ENCODE measurements around the gene CAMTA1.
A peak's percentile ranks its signal among the peaks of the same experiment; 100 is the strongest.
"Not testable (repeated sequence)": the region's sequence is repeated elsewhere in the genome, so short reads cannot be mapped to it uniquely, and the experiment has no call there.

The CAMTA1 gene

DNA sequence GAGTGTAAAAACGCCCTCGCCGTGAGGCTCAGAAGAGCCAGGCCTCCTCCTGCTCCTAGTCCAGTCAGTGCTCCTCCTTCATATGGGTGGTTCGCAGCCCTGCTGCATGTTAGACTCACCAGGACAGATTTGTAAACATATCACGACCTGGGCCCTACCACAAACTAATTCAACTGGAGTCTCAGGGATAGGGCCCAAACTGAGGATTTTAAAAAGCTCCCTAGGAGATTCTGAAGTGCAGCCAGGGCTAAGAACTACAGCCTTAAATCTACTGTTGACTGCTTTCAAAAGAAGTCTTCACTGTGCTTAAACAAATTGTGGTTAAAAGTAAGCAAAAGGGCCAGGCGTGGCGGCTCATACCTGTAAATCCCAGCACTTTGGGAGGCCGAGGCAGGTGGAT is 57.0 kb downstream of the CAMTA1 start:
- Histone ChIP-seq H3K79me2 (ENCODE audit: control insufficient read depth, insufficient read depth, low read length, poor library complexity) (no peaks in the 10 kb centered on the region), H2AK5ac (ENCODE audit: low read length) (no peak overlapping the region), H3K27me3 (ENCODE audit: insufficient read depth, low read length) (no peaks in the 10 kb centered on the region), H2BK5ac (ENCODE audit: low read depth, low read length, poor library complexity) (no peak overlapping the region), H3K9ac (ENCODE audit: low read length) (no peak overlapping the region), H2BK120ac (ENCODE audit: insufficient read depth, low read length, poor library complexity) (no peak overlapping the region), H3K9me3 (ENCODE audit: insufficient read depth, low read depth, low read length) (no peaks in the 10 kb centered on the region), H3K36me3 (ENCODE audit: control insufficient read depth in 1 of 2, insufficient read depth in 2 of 2, low read length in 2 of 2) (peaks cover 3% of the 10 kb centered on the region in 2 experiments), H3K27ac (ENCODE audit: low read depth, low read length) (no peak overlapping the region), H2BK12ac (ENCODE audit: low read length) (no peak overlapping the region), H2AFZ (ENCODE audit: insufficient read depth, low read length, poor library complexity) (no peak overlapping the region), H3K23ac (ENCODE audit: low read length) (no peak overlapping the region), H3K4me3 (ENCODE audit: low read depth, low read length) (no peak overlapping the region), H3K4ac (ENCODE audit: low read depth, low read length) (no peak overlapping the region), H3K4me2 (ENCODE audit: low read length) (no peak overlapping the region), H4K12ac (ENCODE audit: low read depth, low read length) (no peak overlapping the region), H3K4me1 (ENCODE audit: control insufficient read depth in 1 of 2, insufficient read depth in 2 of 2, low read length in 2 of 2) (no peaks in the 10 kb centered on the region), H4K91ac (ENCODE audit: low read depth, low read length) (no peak overlapping the region), H3K79me1 (ENCODE audit: low read length) (no peaks in the 10 kb centered on the region), H3K18ac (ENCODE audit: low read length) (no peak overlapping the region), H4K8ac (ENCODE audit: low read depth, low read length) (no peak overlapping the region), H3K14ac (ENCODE audit: low read length) (no peak overlapping the region)
- no peak for DNase-seq
- no CpG with 5 or more reads among the region's 8 CpGs for WGBS (ENCODE audit: extremely low coverage, insufficient coverage, insufficient read length)

DNA sequence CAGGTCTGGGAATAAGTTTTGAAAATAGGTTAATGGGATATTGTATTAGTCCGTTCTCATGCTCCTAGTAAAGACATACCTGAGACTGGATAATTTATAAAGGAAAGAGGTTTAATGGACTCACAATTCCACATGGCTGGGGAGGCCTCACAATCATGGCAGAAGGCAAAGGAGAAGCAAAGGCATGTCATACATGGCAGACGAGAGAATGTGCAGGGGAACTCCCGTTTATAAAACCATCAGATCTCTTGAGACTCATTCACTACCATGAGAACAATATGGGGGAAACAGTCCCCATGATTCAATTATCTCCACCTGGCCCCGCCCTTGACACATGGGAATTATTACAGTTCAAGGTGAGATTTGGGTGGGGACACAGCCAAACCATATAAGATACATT is 60.5 kb downstream of the CAMTA1 start:
- not testable (repeated sequence) for H3K23ac ChIP-seq (ENCODE audit: low read length); H3K4me3 ChIP-seq (ENCODE audit: low read depth, low read length); H3K4me2 ChIP-seq (ENCODE audit: low read length); H3K9ac ChIP-seq (ENCODE audit: low read length); H2BK12ac ChIP-seq (ENCODE audit: low read length); DNase-seq; H3K18ac ChIP-seq (ENCODE audit: low read length); H2BK120ac ChIP-seq (ENCODE audit: insufficient read depth, low read length, poor library complexity); H3K79me2 ChIP-seq (ENCODE audit: control insufficient read depth, insufficient read depth, low read length, poor library complexity); H2AK5ac ChIP-seq (ENCODE audit: low read length); H3K9me3 ChIP-seq (ENCODE audit: insufficient read depth, low read depth, low read length); H4K91ac ChIP-seq (ENCODE audit: low read depth, low read length); H3K27ac ChIP-seq (ENCODE audit: low read depth, low read length); H3K79me1 ChIP-seq (ENCODE audit: low read length); H3K14ac ChIP-seq (ENCODE audit: low read length); H4K8ac ChIP-seq (ENCODE audit: low read depth, low read length); H4K12ac ChIP-seq (ENCODE audit: low read depth, low read length); H3K4ac ChIP-seq (ENCODE audit: low read depth, low read length); H2AFZ ChIP-seq (ENCODE audit: insufficient read depth, low read length, poor library complexity); H3K27me3 ChIP-seq (ENCODE audit: insufficient read depth, low read length); H3K4me1 ChIP-seq (ENCODE audit: control insufficient read depth in 1 of 2, insufficient read depth in 2 of 2, low read length in 2 of 2); H3K36me3 ChIP-seq (ENCODE audit: control insufficient read depth in 1 of 2, insufficient read depth in 2 of 2, low read length in 2 of 2); H2BK5ac ChIP-seq (ENCODE audit: low read depth, low read length, poor library complexity)
- no CpG with 5 or more reads among the region's 4 CpGs for WGBS (ENCODE audit: extremely low coverage, insufficient coverage, insufficient read length)

DNA sequence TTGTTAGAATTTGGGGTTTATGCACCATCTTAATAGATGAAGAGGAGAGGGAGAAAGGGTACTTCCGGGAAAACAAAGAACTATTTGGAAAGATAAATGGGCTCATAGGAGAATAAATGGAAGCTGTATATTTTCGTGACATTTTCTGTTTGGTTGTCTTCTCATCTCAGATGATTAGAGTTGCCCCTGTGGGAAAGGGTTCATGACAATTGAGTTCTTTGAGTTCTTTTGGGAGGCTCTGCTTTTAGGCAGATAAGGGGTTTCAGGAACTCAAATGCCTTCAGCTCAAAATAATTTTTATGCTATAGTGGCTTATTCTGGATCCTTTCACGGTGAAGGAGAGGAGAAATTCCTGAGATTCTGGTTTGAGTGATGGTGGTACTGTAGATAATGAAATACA is 63.6 kb downstream of the CAMTA1 start:
- no peak overlapping the region for H2AK5ac ChIP-seq (ENCODE audit: low read length)
- DNase-seq: peak in 1 of 2 donors; percentile 60
- H3K4me3 ChIP-seq (ENCODE audit: low read depth, low read length): no peak overlapping the region

DNA sequence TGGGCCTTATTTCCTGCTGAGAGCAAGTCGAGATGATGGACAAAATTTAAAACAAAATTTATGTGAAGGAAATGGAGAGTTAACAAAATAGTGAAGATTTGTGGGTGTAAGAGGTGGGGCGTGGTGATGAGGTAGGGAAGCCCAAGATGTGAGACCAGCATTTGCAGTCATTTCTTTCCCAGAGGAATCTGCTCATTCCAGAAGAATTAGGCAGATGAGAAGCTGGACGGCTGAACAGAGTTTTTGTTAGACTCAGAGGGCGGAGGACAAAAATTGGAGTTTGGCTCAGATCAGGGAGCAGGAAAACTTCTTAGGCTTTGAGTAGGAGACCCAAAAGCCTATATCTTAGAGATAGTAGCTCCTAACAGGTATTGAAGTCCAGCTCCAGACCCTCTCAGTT is 65.3 kb downstream of the CAMTA1 start:
- no peak overlapping the region for H2AK5ac ChIP-seq (ENCODE audit: low read length)
- H3K4ac ChIP-seq (ENCODE audit: low read depth, low read length): no peak overlapping the region
- no peak overlapping the region for H3K14ac ChIP-seq (ENCODE audit: low read length)
- no peaks in the 10 kb centered on the region for H3K79me1 ChIP-seq (ENCODE audit: low read length)
- no peaks in the 10 kb centered on the region for H3K79me2 ChIP-seq (ENCODE audit: control insufficient read depth, insufficient read depth, low read length, poor library complexity)
- H4K8ac ChIP-seq (ENCODE audit: low read depth, low read length): no peak overlapping the region
- no peak overlapping the region for H3K27ac ChIP-seq (ENCODE audit: low read depth, low read length)
- H2BK5ac ChIP-seq (ENCODE audit: low read depth, low read length, poor library complexity): no peak overlapping the region
- H3K18ac ChIP-seq (ENCODE audit: low read length): no peak overlapping the region
- H4K91ac ChIP-seq (ENCODE audit: low read depth, low read length): no peak overlapping the region
- H3K36me3 ChIP-seq (ENCODE audit: control insufficient read depth in 1 of 2, insufficient read depth in 2 of 2, low read length in 2 of 2): no peaks in the 10 kb centered on the region
- peak in 1 of 2 donors; percentile 51 for DNase-seq
- H3K4me2 ChIP-seq (ENCODE audit: low read length): no peak overlapping the region
- H4K12ac ChIP-seq (ENCODE audit: low read depth, low read length): no peak overlapping the region
- H3K9ac ChIP-seq (ENCODE audit: low read length): no peak overlapping the region
- H3K9me3 ChIP-seq (ENCODE audit: insufficient read depth, low read depth, low read length): no peaks in the 10 kb centered on the region
- WGBS (ENCODE audit: extremely low coverage, insufficient coverage, insufficient read length): 100% methylated on average over 1 of the region's 4 CpGs
- H3K4me1 ChIP-seq (ENCODE audit: control insufficient read depth in 1 of 2, insufficient read depth in 2 of 2, low read length in 2 of 2): no peaks in the 10 kb centered on the region
- no peak overlapping the region for H2AFZ ChIP-seq (ENCODE audit: insufficient read depth, low read length, poor library complexity)
- H2BK12ac ChIP-seq (ENCODE audit: low read length): no peak overlapping the region
- H2BK120ac ChIP-seq (ENCODE audit: insufficient read depth, low read length, poor library complexity): no peak overlapping the region
- H3K27me3 ChIP-seq (ENCODE audit: insufficient read depth, low read length): no peaks in the 10 kb centered on the region
- no peak overlapping the region for H3K4me3 ChIP-seq (ENCODE audit: low read depth, low read length)
- H3K23ac ChIP-seq (ENCODE audit: low read length): no peak overlapping the region

More for the DNA sequence above, 63.6 kb downstream of the CAMTA1 start:
- no peak overlapping the region for H2BK5ac ChIP-seq (ENCODE audit: low read depth, low read length, poor library complexity)
- no peak overlapping the region for H3K4ac ChIP-seq (ENCODE audit: low read depth, low read length)
- H3K4me1 ChIP-seq (ENCODE audit: control insufficient read depth in 1 of 2, insufficient read depth in 2 of 2, low read length in 2 of 2): no peaks in the 10 kb centered on the region
- H3K9ac ChIP-seq (ENCODE audit: low read length): no peak overlapping the region
- H4K8ac ChIP-seq (ENCODE audit: low read depth, low read length): no peak overlapping the region
- H3K79me2 ChIP-seq (ENCODE audit: control insufficient read depth, insufficient read depth, low read length, poor library complexity): no peaks in the 10 kb centered on the region
- no peak overlapping the region for H2BK120ac ChIP-seq (ENCODE audit: insufficient read depth, low read length, poor library complexity)
- H3K9me3 ChIP-seq (ENCODE audit: insufficient read depth, low read depth, low read length): no peaks in the 10 kb centered on the region
- H3K79me1 ChIP-seq (ENCODE audit: low read length): no peaks in the 10 kb centered on the region
- no peak overlapping the region for H3K23ac ChIP-seq (ENCODE audit: low read length)
- H3K14ac ChIP-seq (ENCODE audit: low read length): no peak overlapping the region
- H3K4me2 ChIP-seq (ENCODE audit: low read length): no peak overlapping the region
- no peak overlapping the region for H4K91ac ChIP-seq (ENCODE audit: low read depth, low read length)
- WGBS (ENCODE audit: extremely low coverage, insufficient coverage, insufficient read length): no CpG with 5 or more reads among the region's 3 CpGs
- peaks cover 0 to 3% of the 10 kb centered on the region in 2 experiments for H3K36me3 ChIP-seq (ENCODE audit: control insufficient read depth in 1 of 2, insufficient read depth in 2 of 2, low read length in 2 of 2)
- H3K27me3 ChIP-seq (ENCODE audit: insufficient read depth, low read length): no peaks in the 10 kb centered on the region
- no peak overlapping the region for H3K27ac ChIP-seq (ENCODE audit: low read depth, low read length)
- no peak overlapping the region for H2BK12ac ChIP-seq (ENCODE audit: low read length)
- no peak overlapping the region for H4K12ac ChIP-seq (ENCODE audit: low read depth, low read length)
- no peak overlapping the region for H2AFZ ChIP-seq (ENCODE audit: insufficient read depth, low read length, poor library complexity)
- H3K18ac ChIP-seq (ENCODE audit: low read length): no peak overlapping the region
